ENCODE measurements around the gene BOLL. TPM values are rescaled to one million over a fixed set of nuclear protein-coding genes. Genes with fewer than 3 reads are reported as not detected.

The BOLL gene
- polyA plus RNA-seq, 1 experiment: not detected

DNA sequence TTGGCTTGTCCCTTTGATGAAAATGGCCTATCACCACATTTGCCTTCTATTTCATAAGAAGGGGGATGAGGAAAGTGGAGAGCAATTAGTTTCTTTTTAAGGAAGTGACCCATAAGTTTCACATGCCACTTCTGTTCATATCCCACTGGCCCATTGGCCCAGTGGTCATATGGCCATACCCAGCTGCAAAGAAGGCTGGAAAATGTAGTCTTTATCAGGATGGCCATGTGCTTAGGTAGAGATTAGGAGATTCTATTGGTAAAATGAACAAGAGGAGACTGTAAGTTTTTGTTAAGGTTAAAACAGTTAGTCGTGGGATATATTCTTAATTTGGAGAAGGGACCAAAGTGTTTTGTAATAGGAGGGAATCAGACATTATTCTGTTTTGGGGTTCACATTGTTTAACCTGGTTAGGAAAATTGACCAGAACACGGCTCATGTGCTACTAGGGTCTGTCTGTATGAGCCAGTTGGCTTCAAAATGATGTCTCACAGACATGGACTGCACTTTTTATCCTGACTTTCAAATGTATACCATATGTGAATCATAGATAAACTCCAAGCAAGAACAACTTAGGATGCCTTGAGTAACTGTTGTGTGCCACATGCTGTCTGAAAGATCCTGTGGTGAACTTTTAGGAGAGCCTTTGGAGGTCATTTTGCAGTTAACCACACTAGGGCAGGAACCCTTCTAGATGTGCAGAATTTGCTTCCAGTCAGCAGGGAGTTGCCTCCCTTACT lies 36.6 kb upstream of the BOLL start:
- no peaks in the 10 kb centered on the region for H3K36me3 ChIP-seq (ENCODE audit: control insufficient read depth, insufficient read depth, low read length)
- H3K27me3 ChIP-seq (ENCODE audit: control insufficient read depth, insufficient read depth, low read length): no peaks in the 10 kb centered on the region
- CTCF ChIA-PET: interaction anchor here (1.4 kb wide), 1 partner anchor 10 kb away, joined by 3 read pairs; no protein-coding TSS in a partner anchor
- no peak for DNase-seq (ENCODE audit: low read depth)
- no peak for TF ChIP-seq CTCF (IDR thresholded peaks at IDR 0.05; ENCODE audit: insufficient read depth, low read depth, low read length)
- no peak overlapping the region for H3K4me3 ChIP-seq (ENCODE audit: low read depth, low read length)
- POLR2A ChIA-PET: no interaction called here

DNA sequence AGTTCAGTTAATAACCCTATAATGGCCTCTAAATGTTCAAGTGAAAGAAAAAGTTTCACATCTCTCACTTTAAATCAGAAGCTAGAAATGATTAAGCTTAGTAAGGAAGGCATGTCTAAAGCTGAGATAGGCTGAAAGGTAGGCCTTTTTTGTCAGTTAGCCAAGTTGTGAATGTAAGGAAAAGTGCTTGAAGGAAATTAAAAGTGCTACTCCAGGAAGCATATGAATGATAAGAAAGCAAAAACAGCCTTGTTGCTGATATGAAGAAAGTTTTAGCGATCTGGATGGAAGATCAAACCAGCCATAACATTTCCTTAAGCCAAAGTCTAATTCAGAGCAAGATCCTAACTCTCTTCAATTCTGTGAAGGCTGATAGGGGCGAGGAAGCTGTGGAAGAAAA lies 29.4 kb upstream of the BOLL start:
- CTCF ChIA-PET: interaction anchor here (1.6 to 1.7 kb wide), 2 partner anchors 37 to 233 kb away, joined by 4 to 5 read pairs; no protein-coding TSS in a partner anchor
- Histone ChIP-seq H3K27me3 (ENCODE audit: control insufficient read depth, insufficient read depth, low read length) (no peaks in the 10 kb centered on the region), H3K36me3 (ENCODE audit: control insufficient read depth, insufficient read depth, low read length) (no peaks in the 10 kb centered on the region), H3K4me3 (ENCODE audit: low read depth, low read length) (no peak overlapping the region)
- no peak for DNase-seq (ENCODE audit: low read depth)
- POLR2A ChIA-PET: no interaction called here
- no peak for TF ChIP-seq CTCF (IDR thresholded peaks at IDR 0.05; ENCODE audit: insufficient read depth, low read depth, low read length)

DNA sequence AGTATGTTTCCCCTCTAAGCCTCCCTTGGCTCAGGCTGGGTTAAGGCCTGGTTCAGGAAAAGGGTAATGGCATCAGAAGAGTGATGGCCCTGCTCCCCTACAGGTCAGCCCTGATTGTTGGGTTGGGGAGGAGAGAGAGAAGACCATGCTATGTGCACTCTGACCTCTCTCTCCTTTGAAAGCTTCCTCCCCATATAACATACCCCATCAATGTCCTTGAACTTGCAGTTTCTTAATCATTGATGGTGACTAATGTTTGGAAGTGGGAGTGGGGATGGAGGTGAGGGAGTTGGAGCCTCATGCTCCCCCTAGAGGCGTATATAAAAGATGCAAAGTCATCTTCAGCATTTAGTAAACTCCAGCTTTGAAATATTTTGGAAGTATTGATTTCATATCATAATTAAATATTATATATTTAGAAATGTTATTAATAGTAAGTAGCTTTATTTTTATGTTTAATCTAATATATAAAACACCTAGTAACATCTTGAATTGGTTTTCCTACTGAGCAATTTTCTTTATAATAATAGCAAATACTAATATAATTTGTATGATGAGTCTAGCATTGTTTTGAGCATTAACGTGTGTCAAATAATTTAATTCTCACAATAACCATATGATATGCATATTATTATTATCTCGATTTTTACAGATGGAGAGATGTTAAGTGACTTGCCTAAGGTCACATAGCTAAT lies 28.1 kb upstream of the BOLL start:
- Histone ChIP-seq H3K4me3 (ENCODE audit: low read depth, low read length) (no peak overlapping the region), H3K36me3 (ENCODE audit: control insufficient read depth, insufficient read depth, low read length) (no peaks in the 10 kb centered on the region), H3K27me3 (ENCODE audit: control insufficient read depth, insufficient read depth, low read length) (no peaks in the 10 kb centered on the region)
- peak; percentile 68 for TF ChIP-seq CTCF (IDR thresholded peaks at IDR 0.05; ENCODE audit: insufficient read depth, low read depth, low read length)
- no peak for DNase-seq (ENCODE audit: low read depth)
- POLR2A ChIA-PET: no interaction called here
- CTCF ChIA-PET: interaction anchor here (0.5 to 1.7 kb wide), 5 partner anchors 12 to 174 kb away, joined by 3 to 6 read pairs (median 3); no protein-coding TSS in a partner anchor

DNA sequence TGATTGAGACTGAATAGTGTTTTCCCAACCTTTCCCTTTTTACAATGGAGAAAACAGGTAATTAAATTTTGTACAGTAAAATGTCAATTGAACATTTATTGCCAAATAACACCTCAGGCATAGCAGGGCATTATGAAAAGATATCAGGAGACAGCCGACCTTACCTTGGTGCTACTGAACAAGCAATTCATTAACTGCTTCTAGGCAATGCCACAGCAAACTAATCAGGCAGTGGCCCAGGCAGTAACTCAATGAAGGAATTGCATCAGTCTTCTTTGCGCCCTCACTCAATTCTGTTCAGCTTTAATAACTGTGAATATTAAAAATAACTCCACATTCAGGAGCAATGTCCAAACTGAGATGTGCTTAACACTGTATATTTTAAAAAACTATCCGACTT lies 25.4 kb upstream of the BOLL start:
- ChIA-PET POLR2A (no interaction called here), CTCF (interaction anchor here (0.6 kb wide), 1 partner anchor 45 kb away, joined by 3 read pairs; no protein-coding TSS in a partner anchor)
- Histone ChIP-seq H3K4me3 (ENCODE audit: low read depth, low read length) (no peak overlapping the region), H3K36me3 (ENCODE audit: control insufficient read depth, insufficient read depth, low read length) (no peaks in the 10 kb centered on the region), H3K27me3 (ENCODE audit: control insufficient read depth, insufficient read depth, low read length) (peaks cover 6% of the 10 kb centered on the region)
- no peak for DNase-seq (ENCODE audit: low read depth)
- TF ChIP-seq CTCF (IDR thresholded peaks at IDR 0.05; ENCODE audit: insufficient read depth, low read depth, low read length): no peak

- no peak for TF ChIP-seq CTCF (IDR thresholded peaks at IDR 0.05; ENCODE audit: insufficient read depth, low read depth, low read length)
- ChIA-PET POLR2A (no interaction called here), CTCF (interaction anchor here (0.6 kb wide), 1 partner anchor 45 kb away, joined by 3 read pairs; no protein-coding TSS in a partner anchor)
- no peak for DNase-seq (ENCODE audit: low read depth)
- Histone ChIP-seq H3K4me3 (ENCODE audit: low read depth, low read length) (no peak overlapping the region), H3K36me3 (ENCODE audit: control insufficient read depth, insufficient read depth, low read length) (no peaks in the 10 kb centered on the region), H3K27me3 (ENCODE audit: control insufficient read depth, insufficient read depth, low read length) (peaks cover 9% of the 10 kb centered on the region)
Observed at GRCh38 chr2:197810016-197810415, 24.9 kb upstream of the BOLL start.

All from BJ (cell line).